Muscle layer of colon (tissue), 2 donors: ENCODE results near the gene RAB3D.
"Not testable (repeated sequence)": the region's sequence is repeated elsewhere in the genome, so short reads cannot be mapped to it uniquely, and the experiment has no call there.

Source experiments
- H3K27ac ChIP-seq: one replicate; pipeline ENCODE4 v1.7.0; 2013; ENCODE audit warnings: low read depth, mild to moderate bottlenecking, low read length, moderate library complexity
- H3K27me3 ChIP-seq, 2 donors: one replicate each; pipeline ENCODE4 v1.7.0; 2013; ENCODE audit warnings: low read length in 2 of 2, mild to moderate bottlenecking in 2 of 2; ENCODE audit not compliant: insufficient read depth in 2 of 2, control insufficient read depth in 1 of 2
- H3K36me3 ChIP-seq: one replicate; pipeline ENCODE4 v1.7.0; 2013; ENCODE audit warnings: mild to moderate bottlenecking, low read length; ENCODE audit not compliant: insufficient read depth
- H3K4me1 ChIP-seq: one replicate; pipeline ENCODE4 v1.7.0; 2013; ENCODE audit warnings: mild to moderate bottlenecking, low read length; ENCODE audit not compliant: insufficient read depth
- H3K4me3 ChIP-seq, 2 donors: one replicate each; pipeline ENCODE4 v1.7.0; 2013; ENCODE audit warnings: low read length in 2 of 2, low read depth in 1 of 2, mild to moderate bottlenecking in 1 of 2, moderate library complexity in 1 of 2
- H3K9ac ChIP-seq: one replicate; pipeline ENCODE4 v1.7.0; 2013; ENCODE audit warnings: low read length
- H3K9me3 ChIP-seq: one replicate; pipeline ENCODE4 v1.7.0; 2013; ENCODE audit warnings: mild to moderate bottlenecking, low read length
- donor health status: abdominal sarcoma.
- donor health status: Adenocarcinoma of cecum.

RAB3D gene

GRCh38 chr19:11332822-11333221 lies 6.6 kb downstream of the RAB3D start:
- Histone ChIP-seq H3K4me1 (no peaks in the 10 kb centered on the region), H3K4me3 (no peak overlapping the region), H3K36me3 (peaks cover 35% of the 10 kb centered on the region), H3K27ac (no peak overlapping the region), H3K9ac (no peak overlapping the region), H3K27me3 (no peaks in the 10 kb centered on the region), H3K9me3 (no peaks in the 10 kb centered on the region)

GRCh38 chr19:11331502-11331901 lies 8.0 kb downstream of the RAB3D start:
- no peaks in the 10 kb centered on the region for H3K4me1 ChIP-seq
- no peak overlapping the region for H3K4me3 ChIP-seq
- no peaks in the 10 kb centered on the region for H3K27me3 ChIP-seq
- peaks cover 35% of the 10 kb centered on the region for H3K36me3 ChIP-seq
- no peak overlapping the region for H3K27ac ChIP-seq
- H3K9me3 ChIP-seq, result no peaks in the 10 kb centered on the region
- no peak overlapping the region for H3K9ac ChIP-seq

GRCh38 chr19:11330127-11330526 lies 9.3 kb downstream of the RAB3D start:
- Histone ChIP-seq H3K36me3 (peaks cover 23% of the 10 kb centered on the region), H3K9me3 (no peaks in the 10 kb centered on the region), H3K27me3 (no peaks in the 10 kb centered on the region), H3K4me1 (no peaks in the 10 kb centered on the region), H3K9ac (no peak overlapping the region), H3K27ac (no peak overlapping the region), H3K4me3 (no peak overlapping the region)

- Histone ChIP-seq H3K36me3 (no peaks in the 10 kb centered on the region), H3K27me3 (no peaks in the 10 kb centered on the region), H3K4me3 (no peak overlapping the region), H3K9ac (no peak overlapping the region), H3K4me1 (peaks cover 14% of the 10 kb centered on the region), H3K9me3 (no peaks in the 10 kb centered on the region), H3K27ac (no peak overlapping the region)
Observed at GRCh38 chr19:11325544-11325943, 13.9 kb downstream of the RAB3D start.

GRCh38 chr19:11324748-11325389 lies 14.6 kb downstream of the RAB3D start:
- H3K9me3 ChIP-seq, result no peaks in the 10 kb centered on the region
- no peaks in the 10 kb centered on the region for H3K36me3 ChIP-seq
- no peaks in the 10 kb centered on the region for H3K27me3 ChIP-seq
- H3K4me3 ChIP-seq, result no peak overlapping the region
- H3K4me1 ChIP-seq, result peaks cover 14% of the 10 kb centered on the region
- H3K9ac ChIP-seq, result no peak overlapping the region
- no peak overlapping the region for H3K27ac ChIP-seq

GRCh38 chr19:11324079-11324661 lies 15.3 kb downstream of the RAB3D start:
- no peaks in the 10 kb centered on the region for H3K27me3 ChIP-seq
- no peak overlapping the region for H3K4me3 ChIP-seq
- H3K9ac ChIP-seq, result no peak overlapping the region
- H3K4me1 ChIP-seq, result peaks cover 14% of the 10 kb centered on the region
- H3K36me3 ChIP-seq, result no peaks in the 10 kb centered on the region
- H3K9me3 ChIP-seq, result no peaks in the 10 kb centered on the region
- H3K27ac ChIP-seq, result no peak overlapping the region

GRCh38 chr19:11323601-11324078 lies 15.8 kb downstream of the RAB3D start:
- no peaks in the 10 kb centered on the region for H3K9me3 ChIP-seq
- H3K27ac ChIP-seq, result no peak overlapping the region
- H3K36me3 ChIP-seq, result no peaks in the 10 kb centered on the region
- H3K4me1 ChIP-seq, result peaks cover 14% of the 10 kb centered on the region
- H3K9ac ChIP-seq, result no peak overlapping the region
- H3K27me3 ChIP-seq, result no peaks in the 10 kb centered on the region
- no peak overlapping the region for H3K4me3 ChIP-seq

- H3K27me3 ChIP-seq, result no peaks in the 10 kb centered on the region
Observed at GRCh38 chr19:11322269-11323024, 17.0 kb downstream of the RAB3D start.

GRCh38 chr19:11321191-11322126 lies 18.0 kb downstream of the RAB3D start:
- H3K36me3 ChIP-seq, result no peaks in the 10 kb centered on the region
- no peak overlapping the region for H3K4me3 ChIP-seq
- no peak overlapping the region for H3K9ac ChIP-seq
- H3K27me3 ChIP-seq, result no peaks in the 10 kb centered on the region
- H3K4me1 ChIP-seq, result peaks cover 14% of the 10 kb centered on the region
- H3K27ac ChIP-seq, result no peak overlapping the region
- no peaks in the 10 kb centered on the region for H3K9me3 ChIP-seq

More at GRCh38 chr19:11322269-11323024, 17.0 kb downstream of the RAB3D start:
- peaks cover 14% of the 10 kb centered on the region for H3K4me1 ChIP-seq
- no peak overlapping the region for H3K27ac ChIP-seq
- no peaks in the 10 kb centered on the region for H3K9me3 ChIP-seq
- H3K9ac ChIP-seq, result no peak overlapping the region
- H3K36me3 ChIP-seq, result no peaks in the 10 kb centered on the region
- no peak overlapping the region for H3K4me3 ChIP-seq

- not testable (repeated sequence) for H3K4me3 ChIP-seq, H3K27me3 ChIP-seq, H3K9me3 ChIP-seq, H3K27ac ChIP-seq, H3K36me3 ChIP-seq, H3K9ac ChIP-seq
- peaks cover 14% of the 10 kb centered on the region for H3K4me1 ChIP-seq
Observed at GRCh38 chr19:11320278-11320995, 19.0 kb downstream of the RAB3D start.
